NB4 (cell line): Measurements from ENCODE around the gene VWA1.
A peak's percentile ranks its signal among the peaks of the same experiment; 100 is the strongest.
"Not testable (repeated sequence)": the region's sequence is repeated elsewhere in the genome, so short reads cannot be mapped to it uniquely, and the experiment has no call there.

Experiments used
- DNase-seq: peaks from one replicate; pipeline ENCODE4 v3.0.0; 2010; ENCODE audit warnings: low read depth
- H3K4me3 ChIP-seq: one replicate; pipeline ENCODE4 v1.5.1; 2011; ENCODE audit warnings: mild to moderate bottlenecking, low read depth, low read length, moderate library complexity
- MYC ChIP-seq: IDR thresholded peaks from 2 replicates; pipeline ENCODE4 v1.6.1; 2011; ENCODE audit warnings: low read depth, low read length
- POLR2A ChIP-seq: IDR thresholded peaks from 2 replicates; pipeline ENCODE4 v1.6.1; 2011; ENCODE audit warnings: mild to moderate bottlenecking; ENCODE audit not compliant: insufficient read length; ENCODE audit errors: extremely low read depth
- TF ChIP-seq, protein P1 (sequence below): IDR thresholded peaks from one replicate; pipeline ENCODE4 v1.5.1; 2012; ENCODE audit warnings: low read depth, low read length
- TF ChIP-seq, protein P2 (sequence below): IDR thresholded peaks from 2 replicates; pipeline ENCODE4 v1.6.1; 2011; ENCODE audit warnings: low read depth, low read length

Gene VWA1

DNA sequence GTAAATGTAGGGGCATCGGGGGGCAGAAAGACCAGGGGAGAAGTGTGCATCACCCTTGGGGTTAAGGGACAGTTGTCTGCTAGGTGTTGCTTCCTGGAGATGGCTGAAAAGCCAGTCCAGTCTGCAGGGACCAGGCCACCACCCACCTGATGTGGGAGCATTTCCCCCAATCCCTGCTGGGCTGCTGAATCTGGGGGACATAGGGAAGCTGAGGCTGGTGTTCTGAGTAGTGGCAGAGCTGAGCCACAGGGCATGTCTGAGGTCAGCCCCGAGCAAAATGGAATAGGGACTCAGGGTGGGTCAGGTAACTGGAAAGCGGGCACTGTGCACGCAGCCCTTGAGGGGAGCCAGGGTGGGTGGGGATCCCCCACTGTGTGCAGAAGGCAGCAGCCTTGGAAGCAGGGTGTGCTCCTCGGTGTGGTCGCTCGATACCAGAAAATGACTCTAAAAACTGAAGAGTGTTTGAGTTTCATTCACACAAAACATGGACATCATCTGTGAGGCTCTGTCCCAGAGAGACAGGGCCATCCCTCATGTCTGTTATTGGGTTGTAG, 34.0 kb upstream of the VWA1 start:
- no peak overlapping the region for H3K4me3 ChIP-seq
- DNase-seq = no peak
- TF ChIP-seq, protein P1, sequence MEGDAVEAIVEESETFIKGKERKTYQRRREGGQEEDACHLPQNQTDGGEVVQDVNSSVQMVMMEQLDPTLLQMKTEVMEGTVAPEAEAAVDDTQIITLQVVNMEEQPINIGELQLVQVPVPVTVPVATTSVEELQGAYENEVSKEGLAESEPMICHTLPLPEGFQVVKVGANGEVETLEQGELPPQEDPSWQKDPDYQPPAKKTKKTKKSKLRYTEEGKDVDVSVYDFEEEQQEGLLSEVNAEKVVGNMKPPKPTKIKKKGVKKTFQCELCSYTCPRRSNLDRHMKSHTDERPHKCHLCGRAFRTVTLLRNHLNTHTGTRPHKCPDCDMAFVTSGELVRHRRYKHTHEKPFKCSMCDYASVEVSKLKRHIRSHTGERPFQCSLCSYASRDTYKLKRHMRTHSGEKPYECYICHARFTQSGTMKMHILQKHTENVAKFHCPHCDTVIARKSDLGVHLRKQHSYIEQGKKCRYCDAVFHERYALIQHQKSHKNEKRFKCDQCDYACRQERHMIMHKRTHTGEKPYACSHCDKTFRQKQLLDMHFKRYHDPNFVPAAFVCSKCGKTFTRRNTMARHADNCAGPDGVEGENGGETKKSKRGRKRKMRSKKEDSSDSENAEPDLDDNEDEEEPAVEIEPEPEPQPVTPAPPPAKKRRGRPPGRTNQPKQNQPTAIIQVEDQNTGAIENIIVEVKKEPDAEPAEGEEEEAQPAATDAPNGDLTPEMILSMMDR = no peak
- no peak for TF ChIP-seq MYC
- TF ChIP-seq, protein P2, sequence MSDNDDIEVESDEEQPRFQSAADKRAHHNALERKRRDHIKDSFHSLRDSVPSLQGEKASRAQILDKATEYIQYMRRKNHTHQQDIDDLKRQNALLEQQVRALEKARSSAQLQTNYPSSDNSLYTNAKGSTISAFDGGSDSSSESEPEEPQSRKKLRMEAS = no peak
- no peak for TF ChIP-seq POLR2A

- DNase-seq = peak; percentile 69
- TF ChIP-seq, protein P1 = peak; percentile 71
- TF ChIP-seq MYC = no peak
- H3K4me3 ChIP-seq = no peak overlapping the region
Observed at GRCh38 chr1:1402072-1402900, 33.2 kb upstream of the VWA1 start.

DNA sequence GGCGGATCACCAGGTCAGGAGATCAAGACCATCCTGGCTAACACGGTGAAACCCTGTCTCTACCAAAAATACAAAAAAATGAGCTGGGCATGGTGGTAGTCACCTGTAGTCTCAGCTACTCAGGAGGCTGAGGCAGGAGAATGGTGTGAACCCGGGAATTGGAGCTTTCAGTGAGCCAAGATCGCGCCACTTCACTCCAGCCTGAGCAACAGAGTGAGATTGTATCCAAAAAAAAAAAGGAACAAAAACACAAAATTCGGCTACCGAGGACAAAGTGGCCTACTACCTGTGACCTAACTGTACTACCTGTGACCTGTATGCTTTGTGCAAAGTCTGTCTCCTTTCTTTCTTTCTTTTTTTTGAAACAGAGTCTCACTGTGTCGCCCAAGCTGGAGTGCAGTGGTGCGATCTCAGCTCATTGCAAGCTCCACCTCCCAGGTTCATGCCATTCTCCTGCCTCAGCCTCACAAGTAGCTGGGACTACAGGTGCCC, 32.5 kb upstream of the VWA1 start:
- DNase-seq = not testable (repeated sequence)

GRCh38 chr1:1403653-1404052, 31.8 kb upstream of the VWA1 start:
- TF ChIP-seq MYC (no peak), POLR2A (no peak)
- TF ChIP-seq, protein P2 = no peak
- TF ChIP-seq, protein P1 = no peak
- no peak overlapping the region for H3K4me3 ChIP-seq
- no peak for DNase-seq

More for the DNA sequence above, 32.5 kb upstream of the VWA1 start:
- H3K4me3 ChIP-seq = not testable (repeated sequence)

- peak overlapping the region; percentile 91 for H3K4me3 ChIP-seq
- TF ChIP-seq, protein P1 = no peak
- peak; percentile 25; the same call in 1 of the 2 replicates for TF ChIP-seq MYC
- peak; percentile 56 for DNase-seq
Observed at GRCh38 chr1:1406101-1406820, 29.2 kb upstream of the VWA1 start.

DNA sequence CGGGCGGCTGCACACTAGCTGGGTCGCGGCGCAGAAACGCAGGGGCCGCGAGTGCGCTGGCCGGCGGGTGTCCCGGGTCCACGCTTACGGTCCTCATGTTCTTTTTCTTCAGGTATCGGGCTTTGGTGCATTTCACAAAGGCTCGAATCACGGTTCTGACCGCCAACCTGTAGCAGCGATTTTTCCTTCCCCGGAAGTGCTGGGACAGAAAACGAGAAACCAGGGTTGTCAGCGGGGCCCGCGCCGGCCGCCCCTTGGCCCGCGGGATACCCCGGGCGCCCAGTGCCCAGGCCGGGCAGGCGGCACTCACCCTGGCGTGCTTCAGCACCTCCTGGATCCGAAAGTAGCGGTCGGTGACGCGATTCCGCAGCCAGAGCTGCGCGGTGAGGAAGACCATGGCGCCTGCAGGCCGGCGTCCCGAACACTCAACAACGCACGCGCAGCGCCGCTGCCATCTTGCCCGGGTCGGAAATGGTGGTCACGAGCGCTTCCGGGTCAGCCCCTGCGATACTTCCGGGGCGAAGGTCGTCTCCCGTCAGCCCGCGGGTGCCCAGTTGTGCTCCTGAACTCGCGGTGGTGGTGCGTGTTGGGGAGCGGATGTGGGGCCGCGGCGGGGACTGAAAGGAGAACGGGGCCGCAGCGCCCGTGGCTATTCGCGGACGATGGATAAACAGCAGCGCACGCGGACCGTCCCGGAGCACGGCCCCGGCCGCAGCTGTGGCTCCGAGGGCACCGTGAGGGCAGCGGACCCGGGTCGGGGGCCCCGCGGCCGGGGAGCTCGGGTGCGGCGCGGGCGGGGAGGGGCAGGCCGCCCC, 28.5 kb upstream of the VWA1 start, which contains the start of gene MRPL20:
Gene MRPL20, minus strand, starts transcription at position 473 of the 815 bp plus-strand sequence. Its CDS starts 76 bp downstream, at position 397.
- peak within 1 kb of the TSS; percentile 91 for H3K4me3 ChIP-seq
- TF ChIP-seq, protein P1 = no peak
- TF ChIP-seq POLR2A (peak; percentile 94), MYC (peak; percentile 96)
- TF ChIP-seq, protein P2 = peak; percentile 88
- peak; percentile 95 for DNase-seq
